ENCODE data around the gene GABRA5.

The GABRA5 gene

DNA sequence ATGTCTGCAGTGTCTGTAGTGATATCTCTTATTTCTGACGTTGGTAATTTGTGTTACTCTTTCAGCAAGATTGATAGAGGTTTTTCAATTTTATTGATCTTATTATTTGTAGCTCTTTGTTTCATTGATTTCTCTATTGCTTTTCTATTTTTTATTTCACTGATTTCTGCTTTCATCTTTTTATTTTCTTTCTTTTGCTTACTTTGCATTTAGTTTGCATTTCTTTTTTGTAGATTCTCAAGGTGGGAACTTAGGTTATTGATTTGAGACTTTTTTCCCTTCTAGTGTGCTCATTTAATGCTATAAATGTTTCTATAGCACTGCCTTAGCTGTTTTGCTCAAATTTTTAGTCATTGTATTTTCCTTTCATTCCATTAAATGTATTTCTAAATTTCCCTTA, 54.6 kb downstream of the GABRA5 start:
- in situ Hi-C loops (cut with HindIII; ENCODE audit: low sequenced_read_pairs) = no loop called here

GRCh38 chr15:26926081-26926480, 59.2 kb downstream of the GABRA5 start:
- in situ Hi-C loops (cut with HindIII; ENCODE audit: low sequenced_read_pairs) = no loop called here

DNA sequence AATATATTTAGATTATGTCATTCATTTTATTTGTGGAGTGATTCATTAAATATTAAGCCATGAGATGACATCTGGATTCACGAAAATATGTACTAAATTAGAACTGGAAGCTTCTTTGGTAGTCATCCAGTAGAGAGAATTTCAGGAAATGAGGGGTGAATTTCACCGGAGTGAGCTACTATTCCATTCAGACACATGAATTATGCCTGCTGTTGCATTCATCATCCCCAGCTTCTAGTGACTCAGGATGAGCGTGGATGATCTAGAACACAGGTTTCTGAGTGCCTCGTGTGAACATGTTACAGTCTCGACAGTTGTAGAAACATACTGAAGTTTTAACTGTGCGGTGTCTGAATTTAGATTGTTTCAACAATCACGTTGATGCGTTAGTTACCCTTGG, 61.2 kb downstream of the GABRA5 start:
- in situ Hi-C loops (cut with HindIII; ENCODE audit: low sequenced_read_pairs) = no loop called here

DNA sequence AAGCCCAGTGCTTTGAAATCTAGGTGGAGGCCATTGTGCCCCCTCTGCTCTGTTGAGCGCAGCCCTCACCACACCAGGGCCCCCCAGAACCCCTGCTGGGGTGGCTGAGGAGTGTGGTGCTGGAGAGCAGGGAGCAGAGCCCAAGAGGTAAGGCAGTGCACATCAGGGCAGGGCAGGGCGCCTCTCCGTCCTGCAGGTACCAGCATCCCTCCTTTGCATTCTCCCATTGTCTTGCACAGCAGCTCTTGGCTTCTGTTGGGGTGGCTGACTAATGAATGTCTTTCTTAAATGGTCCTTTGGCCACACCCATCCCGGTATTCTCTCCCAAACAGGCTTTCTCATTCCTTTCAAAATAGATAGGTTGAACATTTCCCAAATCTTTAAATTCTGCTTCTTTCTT, 62.7 kb downstream of the GABRA5 start:
- in situ Hi-C loops (cut with HindIII; ENCODE audit: low sequenced_read_pairs) = no loop called here

- in situ Hi-C loops (cut with HindIII; ENCODE audit: low sequenced_read_pairs) = no loop called here
Observed at GRCh38 chr15:26934848-26935247, 68.0 kb downstream of the GABRA5 start.

GRCh38 chr15:26935322-26935721, 68.5 kb downstream of the GABRA5 start:
- in situ Hi-C loops (cut with HindIII; ENCODE audit: low sequenced_read_pairs) = no loop called here

DNA sequence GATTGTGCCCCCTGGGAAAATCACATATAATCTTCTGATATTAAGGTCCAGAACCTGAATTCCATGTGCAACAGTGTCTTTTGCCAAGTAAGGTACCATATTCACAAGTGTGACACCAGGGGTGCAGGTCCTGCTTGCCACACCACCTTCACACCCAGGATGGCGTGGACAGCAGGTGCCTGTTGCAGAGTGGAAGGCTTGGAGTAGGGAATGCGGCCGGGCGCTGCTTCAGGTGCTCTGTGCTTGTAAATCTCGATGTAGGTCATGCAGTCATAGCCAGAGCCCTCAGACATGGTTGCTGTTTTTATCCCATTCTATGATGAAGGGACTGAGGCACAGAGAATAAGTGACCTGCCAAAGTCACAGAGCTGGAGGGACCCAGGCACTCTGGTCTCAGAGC, 69.6 kb downstream of the GABRA5 start:
- in situ Hi-C loops (cut with HindIII; ENCODE audit: low sequenced_read_pairs) = no loop called here

GRCh38 chr15:26937134-26937533, 70.3 kb downstream of the GABRA5 start:
- in situ Hi-C loops (cut with HindIII; ENCODE audit: low sequenced_read_pairs) = no loop called here

DNA sequence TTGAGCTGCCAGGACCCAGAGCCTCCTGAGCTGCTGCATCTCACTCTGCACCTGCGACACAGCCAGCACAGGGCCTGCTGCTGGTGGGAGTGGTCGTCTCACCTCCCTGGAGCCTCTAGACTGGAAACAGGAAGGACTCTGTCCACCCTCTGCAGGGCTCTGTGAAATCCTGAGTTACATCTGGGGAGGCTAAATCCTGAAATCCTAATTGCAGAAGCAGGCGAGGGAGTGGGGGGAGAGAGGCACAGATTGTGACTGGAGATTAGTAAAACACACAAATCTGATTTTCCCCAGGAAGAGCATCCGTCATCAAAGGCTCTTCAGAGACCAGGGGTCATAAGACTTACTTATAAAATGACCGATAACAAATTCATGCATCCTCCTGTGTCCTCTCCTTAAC, 72.5 kb downstream of the GABRA5 start:
- in situ Hi-C loops (cut with HindIII; ENCODE audit: low sequenced_read_pairs) = no loop called here

DNA sequence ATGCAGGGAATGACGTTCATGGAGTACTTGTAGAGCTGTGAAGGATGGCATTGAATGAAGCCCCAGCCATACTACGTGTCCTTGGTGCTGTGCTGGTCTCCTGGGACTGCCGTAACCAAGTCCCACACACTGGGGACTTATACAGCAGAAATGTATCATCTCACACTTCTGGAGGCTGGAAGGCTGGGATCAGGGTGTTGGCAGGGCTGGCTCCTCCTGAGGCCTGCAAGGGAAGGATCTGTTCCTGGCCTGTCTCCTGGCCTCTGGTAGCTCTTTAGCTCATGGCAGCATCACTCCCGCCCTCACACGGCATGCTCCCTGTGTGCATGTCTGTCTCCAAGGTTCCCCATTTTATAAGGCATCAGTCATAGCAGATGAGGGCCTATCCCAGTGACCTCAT, 74.6 kb downstream of the GABRA5 start:
- in situ Hi-C loops (cut with HindIII; ENCODE audit: low sequenced_read_pairs) = no loop called here

GRCh38 chr15:26943866-26944265, 77.0 kb downstream of the GABRA5 start:
- in situ Hi-C loops (cut with HindIII; ENCODE audit: low sequenced_read_pairs) = no loop called here

DNA sequence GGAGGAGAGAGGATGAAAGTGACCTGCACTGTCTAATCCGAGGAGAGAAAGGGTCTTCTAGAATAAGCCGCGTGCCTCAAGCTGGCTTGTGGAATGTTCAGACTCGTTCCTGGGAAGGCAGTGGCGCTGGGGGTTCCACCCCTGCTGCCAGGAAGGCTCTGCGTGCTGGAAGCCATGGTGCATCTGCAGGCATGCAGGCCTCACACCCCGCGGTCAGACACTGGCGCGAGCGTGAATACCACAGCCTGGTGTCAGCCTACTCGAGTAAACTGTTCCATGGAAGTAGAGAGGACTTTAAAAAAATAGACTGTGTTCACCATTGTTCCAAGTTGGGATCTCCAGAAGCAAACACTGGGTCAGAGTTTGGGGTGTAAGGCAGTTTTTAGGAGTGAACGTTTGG, 78.2 kb downstream of the GABRA5 start:
- in situ Hi-C loops (cut with HindIII; ENCODE audit: low sequenced_read_pairs) = no loop called here

DNA sequence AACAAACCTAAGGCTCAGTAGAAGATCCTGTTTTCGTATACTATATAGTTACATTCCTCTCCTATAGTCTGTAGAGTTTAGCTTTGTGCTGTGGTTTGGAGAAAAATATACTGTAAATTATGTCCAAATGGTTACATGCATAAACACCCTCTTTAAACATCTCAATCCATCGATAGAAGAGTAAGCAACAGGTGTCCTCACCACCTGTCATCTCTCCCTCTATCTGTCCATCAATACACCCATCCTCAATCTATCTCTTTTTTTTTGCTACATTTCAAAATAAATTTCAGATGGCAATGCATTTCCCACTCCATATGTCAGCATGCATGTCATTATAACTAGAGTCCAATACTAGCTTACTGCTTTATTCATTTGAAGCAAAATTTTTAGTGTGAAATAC, 83.1 kb downstream of the GABRA5 start:
- in situ Hi-C loops (cut with HindIII; ENCODE audit: low sequenced_read_pairs) = no loop called here

DNA sequence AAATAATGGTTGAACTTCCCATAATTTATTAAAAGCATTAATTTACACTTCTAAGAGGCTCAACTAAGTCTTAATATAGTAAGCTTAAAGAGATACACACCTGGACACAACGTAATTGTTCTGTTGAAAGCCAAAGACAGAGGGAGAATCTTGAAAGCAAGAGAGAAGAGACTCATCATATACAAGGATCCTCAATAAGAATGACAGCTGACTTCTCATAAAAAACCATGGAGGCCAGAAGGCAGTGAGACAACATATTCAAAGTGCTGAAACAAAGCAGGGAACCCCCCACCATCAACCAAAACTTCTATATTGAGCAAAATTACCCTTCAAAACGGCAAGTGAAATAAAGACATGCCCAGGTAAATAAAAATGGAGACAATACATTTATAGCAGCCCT, 87.5 kb downstream of the GABRA5 start:
- in situ Hi-C loops (cut with HindIII; ENCODE audit: low sequenced_read_pairs) = no loop called here

DNA sequence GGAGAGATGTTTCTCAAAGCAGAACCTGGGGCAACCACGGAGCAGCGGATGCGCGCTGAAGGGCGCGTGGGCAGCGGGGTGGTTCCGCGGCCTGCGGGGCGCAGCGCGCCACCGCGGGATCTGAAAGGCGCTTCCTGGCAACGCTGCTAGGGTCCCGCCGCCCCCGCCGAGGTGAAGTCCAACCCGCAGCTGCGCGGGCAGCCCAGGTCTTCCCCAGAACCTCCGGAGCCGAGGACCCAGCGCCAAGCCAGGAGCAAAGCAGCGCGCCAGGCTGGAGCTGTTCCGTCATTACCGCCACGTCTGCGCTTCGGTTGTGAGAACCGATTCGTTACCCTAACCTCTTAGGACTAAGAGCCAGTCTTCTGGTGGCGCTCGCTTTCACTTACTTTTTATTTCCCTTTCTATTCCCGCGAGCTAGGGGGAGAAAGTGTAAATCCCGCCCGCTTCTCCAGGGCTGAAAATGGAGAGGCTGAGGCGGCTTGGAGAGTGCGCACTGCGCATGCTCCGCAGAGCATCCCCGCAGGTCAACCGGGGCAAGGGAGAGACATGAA, 100.9 kb downstream of the GABRA5 start:
- in situ Hi-C loops (cut with HindIII; ENCODE audit: low sequenced_read_pairs) = no loop called here

GRCh38 chr15:26968806-26969205, 101.9 kb downstream of the GABRA5 start:
- in situ Hi-C loops (cut with HindIII; ENCODE audit: low sequenced_read_pairs) = no loop called here

- in situ Hi-C loops (cut with HindIII; ENCODE audit: low sequenced_read_pairs) = no loop called here
Observed at GRCh38 chr15:26970712-26971210, 103.9 kb downstream of the GABRA5 start, which contains the start of gene GABRG3. GABRG3 (plus strand) TSS chr15:26971181.

GRCh38 chr15:26971271-26972018, 104.6 kb downstream of the GABRA5 start:
- in situ Hi-C loops (cut with HindIII; ENCODE audit: low sequenced_read_pairs) = no loop called here

GRCh38 chr15:26972636-26973035, 105.8 kb downstream of the GABRA5 start:
- in situ Hi-C loops (cut with HindIII; ENCODE audit: low sequenced_read_pairs) = no loop called here

GRCh38 chr15:26974120-26974780, 107.4 kb downstream of the GABRA5 start:
- in situ Hi-C loops (cut with HindIII; ENCODE audit: low sequenced_read_pairs) = no loop called here

GRCh38 chr15:26981492-26981891, 114.6 kb downstream of the GABRA5 start:
- in situ Hi-C loops (cut with HindIII; ENCODE audit: low sequenced_read_pairs) = no loop called here

GRCh38 chr15:26983822-26984221, 117.0 kb downstream of the GABRA5 start:
- in situ Hi-C loops (cut with HindIII; ENCODE audit: low sequenced_read_pairs) = no loop called here

Data from DLD1 (cell line).